GM20000 (cell line): ENCODE measurements around the gene COX4I1.

ENCODE experiments used
- DNase-seq: peaks from one replicate; pipeline ENCODE4 v3.0.0; 2012; ENCODE audit warnings: low spot score
- TF ChIP-seq, protein P1 (sequence below): IDR thresholded peaks from 2 replicates; pipeline ENCODE4 v1.5.1; 2012; ENCODE audit warnings: mild to moderate bottlenecking, control low read depth; ENCODE audit errors: extremely low read depth, missing control alignments

The COX4I1 gene

DNA sequence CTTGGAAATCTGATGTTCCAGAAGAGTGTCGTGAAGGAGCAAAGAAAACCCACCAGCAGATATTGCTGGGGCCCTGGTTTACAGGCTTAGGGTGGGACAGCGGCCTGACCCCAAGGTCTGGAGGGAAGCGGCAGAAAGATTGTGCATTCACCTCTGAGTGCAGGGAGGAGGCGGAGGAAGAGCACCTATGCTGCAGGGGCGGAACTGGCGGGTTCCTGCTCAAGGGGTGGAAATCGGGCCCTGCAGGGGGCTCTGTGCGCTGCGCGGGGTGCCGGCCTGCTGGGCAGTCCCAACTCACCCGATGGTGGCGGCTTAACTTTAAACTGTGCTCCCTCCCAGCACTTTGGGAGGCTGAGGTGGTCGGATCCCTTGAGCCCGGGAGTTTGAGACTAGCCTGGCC is 47.5 kb downstream of the COX4I1 start:
- TF ChIP-seq, protein P1, sequence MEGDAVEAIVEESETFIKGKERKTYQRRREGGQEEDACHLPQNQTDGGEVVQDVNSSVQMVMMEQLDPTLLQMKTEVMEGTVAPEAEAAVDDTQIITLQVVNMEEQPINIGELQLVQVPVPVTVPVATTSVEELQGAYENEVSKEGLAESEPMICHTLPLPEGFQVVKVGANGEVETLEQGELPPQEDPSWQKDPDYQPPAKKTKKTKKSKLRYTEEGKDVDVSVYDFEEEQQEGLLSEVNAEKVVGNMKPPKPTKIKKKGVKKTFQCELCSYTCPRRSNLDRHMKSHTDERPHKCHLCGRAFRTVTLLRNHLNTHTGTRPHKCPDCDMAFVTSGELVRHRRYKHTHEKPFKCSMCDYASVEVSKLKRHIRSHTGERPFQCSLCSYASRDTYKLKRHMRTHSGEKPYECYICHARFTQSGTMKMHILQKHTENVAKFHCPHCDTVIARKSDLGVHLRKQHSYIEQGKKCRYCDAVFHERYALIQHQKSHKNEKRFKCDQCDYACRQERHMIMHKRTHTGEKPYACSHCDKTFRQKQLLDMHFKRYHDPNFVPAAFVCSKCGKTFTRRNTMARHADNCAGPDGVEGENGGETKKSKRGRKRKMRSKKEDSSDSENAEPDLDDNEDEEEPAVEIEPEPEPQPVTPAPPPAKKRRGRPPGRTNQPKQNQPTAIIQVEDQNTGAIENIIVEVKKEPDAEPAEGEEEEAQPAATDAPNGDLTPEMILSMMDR: no peak
- DNase-seq: no peak

DNA sequence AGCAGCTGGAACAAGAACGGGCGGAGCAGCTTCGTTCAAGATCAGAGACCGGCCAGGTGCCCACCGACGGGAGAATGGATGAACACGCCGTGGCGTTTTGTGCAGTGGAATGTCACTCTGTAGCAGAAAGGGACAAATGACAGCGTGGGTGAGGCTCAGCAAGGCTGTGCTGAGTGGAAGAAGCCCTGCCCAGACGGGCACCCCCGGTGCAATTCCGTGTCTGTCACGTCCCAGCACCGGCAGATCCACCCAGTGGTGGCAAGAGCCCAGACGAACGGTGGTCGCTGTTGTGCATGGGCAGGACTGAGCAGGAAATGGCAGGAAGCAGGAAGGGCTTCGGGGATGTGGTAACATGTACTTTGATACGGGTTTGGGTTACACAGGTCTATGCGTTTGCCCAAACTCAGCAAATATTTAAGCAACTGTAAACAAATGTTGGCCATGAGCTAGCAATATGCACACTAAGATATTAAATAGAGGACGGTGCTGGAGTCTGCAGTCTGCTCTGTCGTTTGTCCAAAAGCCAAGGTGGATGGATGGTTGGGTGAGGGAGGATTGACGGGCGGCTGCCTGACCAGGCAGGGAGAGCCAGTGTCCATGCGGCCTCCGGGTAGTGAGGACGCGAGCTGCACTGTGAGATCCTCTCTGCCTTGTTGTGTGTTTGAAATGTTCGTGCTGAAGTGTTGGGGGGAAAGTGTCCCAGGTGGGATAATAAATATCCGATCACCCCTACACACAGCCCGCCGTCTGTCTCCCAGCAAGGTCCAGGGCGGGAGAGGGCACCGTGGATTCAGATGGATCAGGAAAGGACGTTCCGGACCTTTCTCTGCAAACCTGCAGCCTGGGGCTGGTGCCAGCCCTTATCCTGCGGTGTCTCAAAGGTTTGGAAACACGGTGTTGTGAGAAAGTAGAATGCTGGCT is 48.4 kb downstream of the COX4I1 start:
- TF ChIP-seq, protein P1: no peak
- no peak for DNase-seq

DNA sequence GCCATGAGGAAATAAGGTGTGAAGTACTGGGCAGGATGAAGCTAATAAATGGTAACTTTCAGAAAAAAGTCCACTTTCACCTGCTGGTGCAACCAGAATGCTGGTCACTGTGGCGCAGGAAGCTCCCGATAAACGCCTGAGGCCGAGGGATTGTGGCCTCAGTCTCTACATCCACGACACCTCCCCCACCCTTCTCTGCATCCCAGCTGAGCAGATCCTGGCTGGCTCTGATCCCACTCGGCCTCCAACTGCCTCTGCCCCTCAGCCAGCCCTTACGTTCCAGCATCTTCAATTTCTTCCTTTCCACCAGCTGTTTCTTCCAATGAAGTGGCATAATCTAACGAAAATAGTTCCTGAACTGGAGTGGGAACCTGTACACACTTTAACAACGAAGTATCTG is 49.5 kb downstream of the COX4I1 start:
- no peak for DNase-seq
- TF ChIP-seq, protein P1: no peak

DNA sequence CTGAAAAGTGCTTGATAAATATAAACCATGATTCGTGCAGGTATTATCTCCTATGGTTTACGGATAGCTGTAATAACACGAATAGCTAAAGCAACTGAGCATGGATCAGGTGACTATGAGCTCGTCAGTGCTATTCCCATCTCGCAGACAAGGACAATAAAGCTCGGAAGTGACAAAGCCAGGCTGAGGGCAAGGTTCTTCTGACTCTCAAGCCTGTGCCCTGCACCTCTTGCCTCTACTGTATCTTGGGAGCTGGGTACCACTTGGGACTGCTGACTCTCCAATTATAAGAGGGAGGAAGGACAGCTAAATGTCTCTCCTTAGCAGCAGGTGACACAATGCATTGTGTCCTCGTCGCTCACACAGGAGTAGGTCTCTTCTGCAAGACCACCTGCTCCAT is 49.9 kb downstream of the COX4I1 start:
- DNase-seq: no peak
- TF ChIP-seq, protein P1: no peak

DNA sequence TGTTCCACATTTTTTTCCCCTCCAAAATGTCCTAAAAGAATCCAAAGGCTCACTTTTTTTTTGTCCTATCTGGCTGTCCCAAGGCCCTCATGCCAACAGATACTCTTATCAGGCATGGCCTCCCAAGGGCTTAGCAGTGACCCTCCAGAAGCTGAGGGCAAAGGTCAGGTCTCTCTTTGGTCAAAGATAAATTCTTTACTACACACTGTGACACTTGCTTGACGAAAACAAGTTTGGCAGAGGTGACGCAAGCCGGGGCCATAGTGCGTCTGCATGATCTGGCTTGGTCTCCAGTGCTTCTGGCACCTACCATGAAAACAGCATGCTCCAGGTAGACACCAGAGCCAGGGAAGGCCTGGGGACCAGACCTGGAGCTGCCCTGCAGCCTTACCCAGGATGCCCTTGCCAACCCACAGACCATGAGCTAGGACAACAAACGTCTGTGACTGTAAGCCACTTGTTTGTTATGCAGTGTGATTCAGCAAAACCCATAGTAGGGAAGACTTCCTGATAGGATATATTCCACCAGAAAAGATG is 50.9 kb downstream of the COX4I1 start:
- DNase-seq: no peak
- TF ChIP-seq, protein P1: no peak

DNA sequence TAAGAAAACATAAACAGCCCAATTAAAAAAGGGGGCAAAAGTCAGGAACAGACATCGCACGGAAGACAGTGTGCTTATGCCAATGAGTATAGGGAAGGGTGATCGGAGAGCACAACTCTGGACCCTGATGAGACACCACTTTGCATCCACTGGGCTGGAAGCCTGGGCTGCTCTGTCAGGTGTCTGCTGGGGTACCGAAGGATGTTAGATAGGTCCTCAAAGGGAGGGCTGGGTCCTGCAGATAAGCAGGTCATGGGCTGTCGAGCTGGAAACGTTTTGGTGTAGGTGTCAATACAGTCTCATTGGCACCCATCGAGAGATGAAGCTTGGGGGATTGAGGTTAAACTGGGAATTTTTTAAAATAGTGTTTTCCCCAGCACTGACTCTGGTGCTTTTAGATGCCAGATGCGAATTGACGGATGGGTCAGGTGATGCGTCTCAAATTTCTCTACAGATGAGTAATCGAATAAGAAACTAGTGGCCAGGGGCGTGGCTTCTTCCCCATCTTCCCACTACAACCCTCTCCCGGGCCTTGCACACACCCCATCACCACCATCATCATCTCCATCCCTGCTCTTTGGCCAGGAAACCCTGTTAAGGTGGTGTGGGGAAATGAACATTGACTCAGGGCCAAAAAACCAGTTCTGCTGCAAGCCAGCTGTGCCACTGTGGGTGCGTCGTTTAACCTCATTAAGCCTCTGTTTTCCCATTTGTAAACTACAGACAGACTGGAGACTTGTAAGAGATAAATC is 51.7 kb downstream of the COX4I1 start:
- TF ChIP-seq, protein P1: no peak
- no peak for DNase-seq
